Measurements from ENCODE around the gene IQGAP3.
A peak's percentile ranks its signal among the peaks of the same experiment; 100 is the strongest.

IQGAP3 gene

GRCh38 chr1:156592910-156593660, 20.7 kb upstream of the IQGAP3 start:
- H3K9me3 ChIP-seq = no peaks in the 10 kb centered on the region
- TF ChIP-seq CTCF (IDR thresholded peaks at IDR 0.05) = no peak
- H3K27ac ChIP-seq = no peak overlapping the region
- no peaks in the 10 kb centered on the region for H3K36me3 ChIP-seq
- no peak overlapping the region for H3K4me3 ChIP-seq (ENCODE audit: low read depth in 1 of 2, low read length in 1 of 2)
- H3K4me1 ChIP-seq (ENCODE audit: control insufficient read depth in 1 of 2, insufficient read depth in 1 of 2, low read depth in 1 of 2, low read length in 1 of 2) = peaks cover 11 to 12% of the 10 kb centered on the region in 2 experiments
- H3K27me3 ChIP-seq = no peaks in the 10 kb centered on the region

DNA sequence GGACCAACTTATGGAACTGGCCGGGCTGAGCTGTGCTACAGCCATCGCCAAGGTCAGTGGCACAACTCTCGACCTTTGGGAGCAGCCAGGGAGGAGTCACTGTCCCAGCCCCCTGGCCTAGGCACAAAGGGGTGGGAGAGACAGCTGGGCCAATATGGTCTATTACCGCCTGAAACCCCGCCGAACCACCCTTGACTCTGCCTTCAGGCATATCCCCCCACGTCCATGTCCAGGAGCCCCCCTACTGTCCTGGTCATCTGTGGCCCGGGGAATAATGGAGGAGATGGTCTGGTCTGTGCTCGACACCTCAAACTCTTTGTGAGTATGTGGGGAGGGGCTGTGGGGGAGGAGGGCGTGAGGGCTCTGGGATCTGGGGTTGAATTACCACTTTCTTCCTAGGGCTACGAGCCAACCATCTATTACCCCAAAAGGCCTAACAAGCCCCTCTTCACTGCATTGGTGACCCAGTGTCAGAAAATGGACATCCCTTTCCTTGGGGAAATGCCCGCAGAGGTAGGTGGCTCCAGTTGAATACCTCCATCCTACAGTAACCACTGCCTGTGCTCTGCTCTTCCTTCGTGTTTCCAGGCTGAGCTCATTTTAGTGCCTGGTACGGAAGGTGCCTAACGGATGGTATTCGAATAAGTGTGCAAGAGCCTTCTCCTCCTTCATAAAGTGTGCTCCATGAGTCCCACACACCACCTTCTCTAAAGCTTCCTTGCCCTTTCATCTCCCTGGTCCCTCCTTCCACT, 20.0 kb upstream of the IQGAP3 start:
- H3K4me3 ChIP-seq (ENCODE audit: low read depth in 1 of 2, low read length in 1 of 2) = peak overlapping the region; percentile 70 to 76
- TF ChIP-seq CTCF (IDR thresholded peaks at IDR 0.05) = no peak
- no peaks in the 10 kb centered on the region for H3K36me3 ChIP-seq
- H3K9me3 ChIP-seq = no peaks in the 10 kb centered on the region
- H3K27me3 ChIP-seq = no peaks in the 10 kb centered on the region
- H3K4me1 ChIP-seq (ENCODE audit: control insufficient read depth in 1 of 2, insufficient read depth in 1 of 2, low read depth in 1 of 2, low read length in 1 of 2) = peaks cover 11 to 12% of the 10 kb centered on the region in 2 experiments
- peak overlapping the region; percentile 70 for H3K27ac ChIP-seq

GRCh38 chr1:156591432-156592157, 19.2 kb upstream of the IQGAP3 start, which contains the start of gene NAXE:
TSS of gene NAXE (plus strand) at chr1:156591776. CDS start at chr1:156591805, 29 bp downstream.
- peaks cover 11 to 12% of the 10 kb centered on the region in 2 experiments for H3K4me1 ChIP-seq (ENCODE audit: control insufficient read depth in 1 of 2, insufficient read depth in 1 of 2, low read depth in 1 of 2, low read length in 1 of 2)
- peak within 1 kb of the TSS; percentile 70 for H3K27ac ChIP-seq
- H3K27me3 ChIP-seq = no peaks in the 10 kb centered on the region
- no peaks in the 10 kb centered on the region for H3K36me3 ChIP-seq
- H3K9me3 ChIP-seq = no peaks in the 10 kb centered on the region
- TF ChIP-seq CTCF (IDR thresholded peaks at IDR 0.05) = peak; percentile 15
- H3K4me3 ChIP-seq (ENCODE audit: low read depth in 1 of 2, low read length in 1 of 2) = peak within 1 kb of the TSS; percentile 70 to 76

- H3K27me3 ChIP-seq = no peaks in the 10 kb centered on the region
- peaks cover 11 to 12% of the 10 kb centered on the region in 2 experiments for H3K4me1 ChIP-seq (ENCODE audit: control insufficient read depth in 1 of 2, insufficient read depth in 1 of 2, low read depth in 1 of 2, low read length in 1 of 2)
- no peaks in the 10 kb centered on the region for H3K9me3 ChIP-seq
- H3K4me3 ChIP-seq (ENCODE audit: low read depth in 1 of 2, low read length in 1 of 2) = peak overlapping the region; percentile 70 to 76
- TF ChIP-seq CTCF (IDR thresholded peaks at IDR 0.05) = no peak
- peak overlapping the region; percentile 70 for H3K27ac ChIP-seq
- no peaks in the 10 kb centered on the region for H3K36me3 ChIP-seq
Observed at GRCh38 chr1:156591181-156591431, 18.7 kb upstream of the IQGAP3 start.

- H3K27ac ChIP-seq = peak overlapping the region; percentile 70
- no peaks in the 10 kb centered on the region for H3K27me3 ChIP-seq
- peak overlapping the region in 1 of 2 experiments; percentile 76 for H3K4me3 ChIP-seq (ENCODE audit: low read depth in 1 of 2, low read length in 1 of 2)
- H3K36me3 ChIP-seq = no peaks in the 10 kb centered on the region
- H3K4me1 ChIP-seq (ENCODE audit: control insufficient read depth in 1 of 2, insufficient read depth in 1 of 2, low read depth in 1 of 2, low read length in 1 of 2) = peaks cover 11 to 12% of the 10 kb centered on the region in 2 experiments
- TF ChIP-seq CTCF (IDR thresholded peaks at IDR 0.05) = no peak
- no peaks in the 10 kb centered on the region for H3K9me3 ChIP-seq
Observed at GRCh38 chr1:156590326-156591180, 18.2 kb upstream of the IQGAP3 start.
